Endothelial cell of umbilical vein (primary cell): ENCODE measurements around the gene SCFD1. TPM values are rescaled to one million over a fixed set of nuclear protein-coding genes. Genes with fewer than 3 reads are reported as not detected.

ENCODE experiments used
- BruUV-seq: library from RNA; stranded (reverse); fragments of 400-500 nt; replicated peaks from 2 replicates; lab custom pipeline; 2021; lab: Mats Ljungman, UMichigan
- CTCF ChIA-PET: fragments of 300-600, 350-600 bp; sonication (Branson Sonifier 250); formaldehyde crosslinking; loops from one replicate; lab custom pipeline; 2021; ENCODE audit warnings: antibody characterized with exemption, inconsistent platforms; lab: Charles Lee
- POLR2A ChIA-PET: fragments of 300-600, 350-600 bp; sonication (Branson Sonifier 250); formaldehyde crosslinking; loops from one replicate; lab custom pipeline; 2021; ENCODE audit warnings: antibody characterized with exemption, inconsistent platforms; lab: Charles Lee
- DNase-seq: peaks from one replicate; pipeline ENCODE4 v3.0.0-alpha.2; 2011; ENCODE audit warnings: low read depth, low spot score
- FAIRE-seq: peaks from 2 replicates; lab custom pipeline; 2011; peaks lifted over from hg19 to GRCh38; lab: Jason Lieb, UNC
- H2AFZ ChIP-seq: 2 replicates; pipeline ENCODE4 v1.6.0; 2012; ENCODE audit warnings: low read depth, low read length, control low read depth, inconsistent platforms
- H3K27ac ChIP-seq: 2 replicates; pipeline ENCODE4 v1.5.1; 2011; ENCODE audit warnings: low read depth, mild to moderate bottlenecking, control low read depth, low read length, moderate library complexity; ENCODE audit not compliant: insufficient read depth
- H3K27me3 ChIP-seq, 2 experiments: 2 replicates each; pipeline versions ENCODE4 v1.6.0 to v1.6.1; 2011; ENCODE audit warnings: low read length in 2 of 2, mixed read lengths in 1 of 2; ENCODE audit not compliant: control insufficient read depth in 2 of 2, insufficient read depth in 2 of 2
- H3K36me3 ChIP-seq, 2 experiments: 2 replicates in 1 of 2; 3 replicates in 1 of 2; pipeline ENCODE4 v1.5.1; 2011; ENCODE audit warnings: low read length in 2 of 2, mild to moderate bottlenecking in 1 of 2, moderate library complexity in 1 of 2; ENCODE audit not compliant: control insufficient read depth in 2 of 2, insufficient read depth in 2 of 2; ENCODE audit errors: extremely low read depth in 1 of 2
- H3K4me1 ChIP-seq: 3 replicates; pipeline ENCODE4 v1.5.1; 2011; ENCODE audit warnings: mild to moderate bottlenecking, low read length; ENCODE audit not compliant: control insufficient read depth, insufficient read depth; ENCODE audit errors: extremely low read depth
- H3K4me2 ChIP-seq: 2 replicates; pipeline ENCODE4 v1.6.1; 2011; ENCODE audit warnings: low read length, control low read depth, mixed read lengths; ENCODE audit not compliant: insufficient read depth
- H3K4me3 ChIP-seq, 3 experiments: fragments of 200-600 bp in 1 of 3; sonication (generic), shearing (Covaris generic) in 1 of 3; replicated peaks in 1 of 3; 2 replicates each; pipeline ENCODE4 v1.5.1; 2011 to 2016; ENCODE audit warnings: control low read depth in 3 of 3, low read length in 3 of 3, mild to moderate bottlenecking in 2 of 3, inconsistent platforms in 1 of 3, low read depth in 1 of 3, moderate library complexity in 1 of 3; ENCODE audit not compliant: insufficient read depth in 1 of 3
- H3K79me2 ChIP-seq: 2 replicates; pipeline ENCODE4 v1.6.0; 2012; ENCODE audit warnings: low read length, inconsistent platforms; ENCODE audit not compliant: control insufficient read depth, insufficient read depth
- H3K9ac ChIP-seq: replicated peaks from 2 replicates; pipeline ENCODE3; 2011; ENCODE audit warnings: low read length, control low read depth; ENCODE audit not compliant: insufficient read depth; ENCODE audit errors: extremely low read depth
- H3K9me1 ChIP-seq: replicated peaks from 3 replicates; pipeline ENCODE4 v1.6.0; 2011; ENCODE audit warnings: mild to moderate bottlenecking, low read length; ENCODE audit not compliant: control insufficient read depth, insufficient read depth; ENCODE audit errors: extremely low read depth
- H3K9me3 ChIP-seq: replicated peaks from 2 replicates; pipeline ENCODE4 v1.5.1; 2012; ENCODE audit warnings: low read length, inconsistent platforms; ENCODE audit not compliant: control insufficient read depth, insufficient read depth
- H4K20me1 ChIP-seq: replicated peaks from 2 replicates; pipeline ENCODE3; 2011; ENCODE audit warnings: mild to moderate bottlenecking, low read length; ENCODE audit not compliant: control insufficient read depth, insufficient read depth; ENCODE audit errors: extremely low read depth
- CTCF ChIP-seq, 2 donors: IDR thresholded peaks; 1 replicate in 1 of 2; 2 replicates in 1 of 2; pipeline ENCODE4 v1.5.1; 2011; ENCODE audit warnings: low read length in 2 of 2, mild to moderate bottlenecking in 2 of 2, moderate library complexity in 2 of 2, control low read depth in 1 of 2, inconsistent platforms in 1 of 2, low read depth in 1 of 2; ENCODE audit not compliant: insufficient read depth in 1 of 2; ENCODE audit errors: extremely low read depth in 1 of 2
- EZH2 ChIP-seq: IDR thresholded peaks from 2 replicates; pipeline ENCODE4 v1.6.1; 2012; ENCODE audit warnings: borderline replicate concordance, low read depth, mild to moderate bottlenecking, moderate library complexity, low read length, inconsistent platforms; ENCODE audit not compliant: severe bottlenecking
- FOS ChIP-seq: IDR thresholded peaks from 2 replicates; pipeline ENCODE4 v1.6.1; 2011; ENCODE audit warnings: mild to moderate bottlenecking, low read length, moderate library complexity, borderline replicate concordance; ENCODE audit not compliant: insufficient read depth
- GATA2 ChIP-seq: IDR thresholded peaks from 2 replicates; pipeline ENCODE4 v1.7.0; 2011; ENCODE audit warnings: low read depth, mild to moderate bottlenecking, moderate library complexity, mixed read lengths, low read length; ENCODE audit not compliant: insufficient read length, insufficient read depth
- JUN ChIP-seq: IDR thresholded peaks from 2 replicates; pipeline ENCODE4 v1.6.1; 2011; ENCODE audit warnings: borderline replicate concordance, low read depth; ENCODE audit not compliant: insufficient read length, insufficient read depth
- MAX ChIP-seq: IDR thresholded peaks from 2 replicates; pipeline ENCODE4 v1.6.1; 2011; ENCODE audit not compliant: insufficient read depth, insufficient read length
- MYC ChIP-seq: IDR thresholded peaks from one replicate; pipeline ENCODE4 v1.6.1; 2011; ENCODE audit warnings: mild to moderate bottlenecking, low read depth, low read length
- POLR2A ChIP-seq: IDR thresholded peaks from 2 replicates; pipeline ENCODE4 v1.6.1; 2012; ENCODE audit warnings: low read depth, mild to moderate bottlenecking, control low read depth, low read length
- POLR2AphosphoS5 ChIP-seq: IDR thresholded peaks from 2 replicates; pipeline ENCODE4 v1.6.1; 2012; ENCODE audit warnings: low read depth, mild to moderate bottlenecking, control low read depth, low read length, moderate library complexity; ENCODE audit not compliant: insufficient read depth
- dilution Hi-C: fragments of 300-500 bp; cut with MboI; formaldehyde crosslinking; loops from one replicate; pipeline ENCODE4 v1.15.0; 2019; ENCODE audit warnings: low sequenced_read_pairs; ENCODE audit not compliant: extremely low pct_ligation_motif_present
- intact Hi-C: fragments of 100-400 bp; cut with micrococcal nuclease; formaldehyde crosslinking; loops from one replicate; pipeline ENCODE4 v1.10.0; 2022
- polyA plus RNA-seq, 4 experiments: library from polyadenylated mRNA; depleted of rRNA in 3 of 4; stranded (reverse) in 3 of 4; unstranded in 1 of 4; fragments of >200 nt; gene quantifications; 2 replicates each; pipeline versions ENCODE4 v1.2.1 to v1.2.3, GENCODE V29; 2011 to 2012; ENCODE audit warnings: missing spikeins in 1 of 4
- total RNA-seq: library from RNA; stranded (reverse); gene quantifications from 2 replicates; pipeline ENCODE4 v1.2.3, GENCODE V29; 2021

The SCFD1 gene
- total and polyA plus RNA-seq, 2 donors (not counting 3 experiments of a cell fraction or from before 2014, with no cell fraction given), result 21.3 to 59.9 TPM

GRCh38 chr14:30638926-30639325 lies 16.8 kb downstream of the SCFD1 start:
- dilution Hi-C loops (no loop called here), intact Hi-C loops (no loop called here)
- Histone ChIP-seq H2AFZ (no peak overlapping the region), H3K4me3 (no peak overlapping the region), H3K36me3 (peaks cover 0 to 12% of the 10 kb centered on the region in 2 experiments), H3K27ac (no peak overlapping the region), H3K4me2 (no peak overlapping the region), H3K9me3 (no peaks in the 10 kb centered on the region), H3K27me3 (no peaks in the 10 kb centered on the region), H4K20me1 (no peaks in the 10 kb centered on the region), H3K9me1 (no peaks in the 10 kb centered on the region), H3K79me2 (peaks cover 4% of the 10 kb centered on the region), H3K4me1 (no peaks in the 10 kb centered on the region), H3K9ac (no peak overlapping the region)
- no peak for FAIRE-seq
- TF ChIP-seq GATA2 (no peak), MAX (no peak), EZH2 (no peak), CTCF (IDR thresholded peaks at IDR 0.05; ENCODE audit: extremely low read depth in 1 of 2, insufficient read depth in 1 of 2, low read depth in 1 of 2, low read length in 2 of 2) (no peak), FOS (no peak), JUN (no peak)
- DNase-seq, result no peak
- ChIA-PET CTCF (no interaction called here), POLR2A (no interaction called here)
- no TSS peak for BruUV-seq

- Histone ChIP-seq H3K36me3 (peaks cover 0 to 3% of the 10 kb centered on the region in 2 experiments), H3K9me1 (no peaks in the 10 kb centered on the region), H3K9me3 (no peaks in the 10 kb centered on the region), H3K4me1 (no peaks in the 10 kb centered on the region), H3K79me2 (peaks cover 11% of the 10 kb centered on the region), H3K27me3 (no peaks in the 10 kb centered on the region), H4K20me1 (no peaks in the 10 kb centered on the region), H3K4me2 (no peak overlapping the region), H3K9ac (no peak overlapping the region), H3K4me3 (no peak overlapping the region), H3K27ac (no peak overlapping the region), H2AFZ (no peak overlapping the region)
- FAIRE-seq, result no peak
- DNase-seq, result no peak
- no TSS peak for BruUV-seq
- intact Hi-C loops, result no loop called here
- TF ChIP-seq EZH2 (no peak), FOS (no peak), MAX (no peak), CTCF (IDR thresholded peaks at IDR 0.05; ENCODE audit: extremely low read depth in 1 of 2, insufficient read depth in 1 of 2, low read depth in 1 of 2, low read length in 2 of 2) (no peak), JUN (no peak), POLR2AphosphoS5 (no peak), POLR2A (no peak), GATA2 (no peak), MYC (no peak)
- dilution Hi-C loops, result no loop called here
- ChIA-PET CTCF (no interaction called here), POLR2A (no interaction called here)
Measured at GRCh38 chr14:30641207-30641606, 19.1 kb downstream of the SCFD1 start.
